ENCODE results near the gene GRHL3. TPM values are rescaled to one million over a fixed set of nuclear protein-coding genes. Genes with fewer than 3 reads are reported as not detected.
A peak's percentile ranks its signal among the peaks of the same experiment; 100 is the strongest.

Gene GRHL3
- total and polyA plus RNA-seq, 12 donors, result 0.03 TPM; not detected in 11

DNA sequence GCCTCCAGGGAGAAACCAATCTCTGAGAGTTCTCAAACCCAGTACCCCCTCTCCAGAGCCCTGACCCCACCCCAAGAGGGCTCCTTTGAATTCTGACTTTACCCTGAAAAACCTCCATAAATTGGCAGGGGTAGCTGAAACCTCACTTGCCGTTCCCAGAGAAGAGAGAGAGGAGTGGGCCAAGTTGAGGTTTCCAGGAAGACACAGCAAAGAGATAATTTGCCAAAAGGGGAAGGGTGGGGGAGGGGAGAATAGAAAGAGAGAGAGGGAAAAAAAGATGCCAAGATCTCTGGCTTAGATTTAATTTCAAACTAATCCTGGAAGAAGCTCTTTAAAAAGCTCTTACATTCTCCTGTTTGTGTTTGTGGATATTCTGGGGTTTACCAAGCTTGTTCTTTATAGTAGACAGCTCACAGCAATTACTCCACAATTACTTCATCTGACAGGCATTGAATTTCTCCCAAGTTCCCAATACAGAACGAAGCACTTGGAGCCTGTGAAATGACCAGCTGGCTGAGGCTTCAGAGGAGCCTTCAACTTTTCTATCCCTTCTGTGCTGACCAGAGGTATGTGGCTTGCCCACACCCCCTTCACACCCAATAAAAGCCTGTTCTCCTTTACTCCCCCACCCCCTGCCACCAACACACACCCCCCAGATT, 1.1 kb upstream of the GRHL3 start:
- 33 to 61% methylated on average over 2 of the region's 2 CpGs for WGBS, 2 donors
- Histone ChIP-seq H3K4me1 (peaks cover 0 to 43% (median 18%) of the 10 kb centered on the region in 9 donors), H3K36me3 (no peaks in the 10 kb centered on the region), H3K4me3 (no peak overlapping the region), H3K27ac (no peak overlapping the region), H3K27me3 (peaks cover 0 to 84% (median 62%) of the 10 kb centered on the region in 7 donors), H3K9me3 (no peaks in the 10 kb centered on the region)
- ATAC-seq, result peak in 1 of 8 donors; percentile 23
- intact Hi-C loops (cut with DNase I), result no loop called here
- DNase-seq, result no peak
- TF ChIP-seq, protein P1, sequence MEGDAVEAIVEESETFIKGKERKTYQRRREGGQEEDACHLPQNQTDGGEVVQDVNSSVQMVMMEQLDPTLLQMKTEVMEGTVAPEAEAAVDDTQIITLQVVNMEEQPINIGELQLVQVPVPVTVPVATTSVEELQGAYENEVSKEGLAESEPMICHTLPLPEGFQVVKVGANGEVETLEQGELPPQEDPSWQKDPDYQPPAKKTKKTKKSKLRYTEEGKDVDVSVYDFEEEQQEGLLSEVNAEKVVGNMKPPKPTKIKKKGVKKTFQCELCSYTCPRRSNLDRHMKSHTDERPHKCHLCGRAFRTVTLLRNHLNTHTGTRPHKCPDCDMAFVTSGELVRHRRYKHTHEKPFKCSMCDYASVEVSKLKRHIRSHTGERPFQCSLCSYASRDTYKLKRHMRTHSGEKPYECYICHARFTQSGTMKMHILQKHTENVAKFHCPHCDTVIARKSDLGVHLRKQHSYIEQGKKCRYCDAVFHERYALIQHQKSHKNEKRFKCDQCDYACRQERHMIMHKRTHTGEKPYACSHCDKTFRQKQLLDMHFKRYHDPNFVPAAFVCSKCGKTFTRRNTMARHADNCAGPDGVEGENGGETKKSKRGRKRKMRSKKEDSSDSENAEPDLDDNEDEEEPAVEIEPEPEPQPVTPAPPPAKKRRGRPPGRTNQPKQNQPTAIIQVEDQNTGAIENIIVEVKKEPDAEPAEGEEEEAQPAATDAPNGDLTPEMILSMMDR (IDR thresholded peaks at IDR 0.05), result no peak

DNA sequence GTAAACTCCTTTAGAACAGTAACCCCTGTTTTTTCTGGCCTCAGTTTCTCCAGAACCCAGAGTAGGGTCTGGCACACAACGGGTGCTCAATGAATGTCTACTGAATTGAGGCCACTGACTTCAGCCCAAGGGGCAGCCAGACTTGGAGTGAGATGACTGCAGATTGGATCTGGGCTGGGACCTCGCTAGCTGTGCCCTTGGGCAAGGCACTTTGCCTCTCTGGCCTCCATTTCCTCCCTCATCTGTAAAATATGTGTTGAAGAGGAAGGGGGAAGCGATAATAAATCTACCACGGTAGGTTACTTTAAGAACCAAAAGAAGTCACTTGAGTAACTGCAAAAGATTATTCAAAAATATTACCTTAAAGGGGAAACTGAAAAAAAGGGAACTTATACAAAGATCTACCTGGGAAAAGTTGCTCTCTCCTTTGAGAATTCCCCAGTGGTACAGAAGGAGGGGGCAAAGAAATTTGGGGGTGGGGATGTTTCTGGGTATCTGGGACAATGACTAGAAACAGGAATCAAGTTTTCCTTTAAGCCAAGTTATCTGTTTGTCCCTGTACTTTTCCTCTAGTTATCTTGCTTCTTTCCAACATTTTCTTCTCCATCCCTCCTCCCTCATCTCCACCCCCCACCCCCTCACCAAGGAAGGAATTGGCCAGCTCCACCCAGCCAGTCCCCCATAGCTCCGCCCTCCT, 394 bp upstream of the GRHL3 start:
- ATAC-seq, result no peak
- Histone ChIP-seq H3K4me3 (no peak overlapping the region), H3K4me1 (peaks cover 0 to 43% (median 18%) of the 10 kb centered on the region in 9 donors), H3K27ac (no peak overlapping the region), H3K9me3 (no peaks in the 10 kb centered on the region), H3K36me3 (no peaks in the 10 kb centered on the region), H3K27me3 (peaks cover 0 to 81% (median 63%) of the 10 kb centered on the region in 7 donors)
- DNase-seq, result no peak
- TF ChIP-seq, protein P1 (IDR thresholded peaks at IDR 0.05), result no peak
- WGBS, 2 donors, result 55 to 57% methylated on average over 5 of the region's 5 CpGs
- intact Hi-C loops (cut with DNase I), result no loop called here

DNA sequence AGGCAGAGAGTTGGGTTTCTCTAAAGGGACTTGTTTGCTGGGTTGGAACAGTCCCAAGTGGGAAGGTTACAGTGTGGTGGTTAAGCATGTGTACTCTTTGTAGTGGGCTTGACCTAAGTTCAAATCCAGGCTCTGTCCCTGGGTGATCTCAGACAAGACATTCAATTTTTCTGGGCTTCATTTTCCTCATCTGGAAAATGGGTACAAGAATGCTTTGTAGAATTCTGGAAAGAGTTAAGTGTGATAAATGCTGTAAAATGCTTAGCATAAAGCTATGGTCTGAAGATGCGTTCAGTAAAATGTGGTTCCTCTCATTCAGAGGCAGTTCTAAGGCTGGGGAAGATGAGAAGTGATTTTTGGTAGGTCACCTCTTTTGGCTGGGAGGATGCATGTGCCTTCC, 805 bp downstream of the GRHL3 start:
- Histone ChIP-seq H3K27ac (no peak overlapping the region), H3K36me3 (no peaks in the 10 kb centered on the region), H3K4me3 (no peak overlapping the region), H3K27me3 (peaks cover 0 to 93% (median 62%) of the 10 kb centered on the region in 7 donors), H3K4me1 (peaks cover 0 to 43% (median 18%) of the 10 kb centered on the region in 9 donors), H3K9me3 (no peaks in the 10 kb centered on the region)
- WGBS, 2 donors, result 94 to 98% methylated on average over 1 of the region's 1 CpG
- no peak for ATAC-seq
- intact Hi-C loops (cut with DNase I), result no loop called here
- TF ChIP-seq, protein P1 (IDR thresholded peaks at IDR 0.05), result no peak
- DNase-seq, result no peak

DNA sequence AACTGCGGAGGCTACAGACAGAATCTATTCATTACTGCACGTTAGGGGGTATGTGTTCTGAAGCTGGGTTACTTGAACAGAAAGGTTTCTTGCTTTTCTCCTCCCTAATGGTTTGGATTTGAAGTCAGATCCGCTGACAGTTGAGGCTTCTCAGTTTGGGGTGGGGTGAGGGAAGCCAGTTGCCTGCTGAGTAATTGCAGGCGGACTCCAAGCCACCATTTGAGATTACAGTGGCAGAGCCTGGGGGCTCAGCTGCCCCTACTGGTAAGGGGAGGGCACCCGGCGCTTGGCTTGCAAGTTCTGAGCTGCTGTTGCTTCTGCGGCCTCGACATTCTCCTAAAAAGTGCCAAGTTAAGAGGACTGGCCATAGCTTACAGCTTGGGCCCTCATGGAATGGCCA, 2.0 kb downstream of the GRHL3 start:
- intact Hi-C loops (cut with DNase I), result no loop called here
- Histone ChIP-seq H3K36me3 (no peaks in the 10 kb centered on the region), H3K4me3 (peak overlapping the region in 2 of 10 donors; percentile 57 to 64), H3K27me3 (peaks cover 0 to 89% (median 58%) of the 10 kb centered on the region in 7 donors), H3K9me3 (no peaks in the 10 kb centered on the region), H3K27ac (peak overlapping the region in 1 of 10 donors; percentile 69), H3K4me1 (peaks cover 0 to 43% (median 18%) of the 10 kb centered on the region in 9 donors)
- 94 to 98% methylated on average over 8 of the region's 8 CpGs for WGBS, 2 donors
- DNase-seq (no peak), ATAC-seq (no peak)
- TF ChIP-seq, protein P1 (IDR thresholded peaks at IDR 0.05), result no peak

All from heart right ventricle (tissue), 16 donors.